ENCODE data around the gene PHYHD1.

PHYHD1 gene

DNA sequence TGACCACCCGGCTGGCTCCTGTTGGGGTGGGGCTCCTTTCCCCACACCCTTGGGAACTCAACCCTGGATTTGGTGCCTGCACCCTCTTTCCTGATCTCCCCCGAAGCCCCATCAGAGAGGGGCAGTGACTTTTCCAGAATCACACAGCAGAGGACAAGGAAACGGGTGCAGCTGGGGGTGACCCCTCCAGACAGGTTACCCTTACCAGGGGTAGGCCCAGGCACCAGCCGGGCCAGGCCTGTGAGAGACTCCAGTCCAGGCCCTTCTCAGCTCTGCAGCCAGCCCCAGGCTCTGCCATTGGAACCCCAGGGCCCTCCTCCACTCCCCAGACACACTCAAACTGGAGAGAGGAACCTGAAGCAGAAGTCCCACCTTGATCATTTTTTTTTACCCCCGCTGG, 19.0 kb upstream of the PHYHD1 start:
- DNase-seq = no peak

DNA sequence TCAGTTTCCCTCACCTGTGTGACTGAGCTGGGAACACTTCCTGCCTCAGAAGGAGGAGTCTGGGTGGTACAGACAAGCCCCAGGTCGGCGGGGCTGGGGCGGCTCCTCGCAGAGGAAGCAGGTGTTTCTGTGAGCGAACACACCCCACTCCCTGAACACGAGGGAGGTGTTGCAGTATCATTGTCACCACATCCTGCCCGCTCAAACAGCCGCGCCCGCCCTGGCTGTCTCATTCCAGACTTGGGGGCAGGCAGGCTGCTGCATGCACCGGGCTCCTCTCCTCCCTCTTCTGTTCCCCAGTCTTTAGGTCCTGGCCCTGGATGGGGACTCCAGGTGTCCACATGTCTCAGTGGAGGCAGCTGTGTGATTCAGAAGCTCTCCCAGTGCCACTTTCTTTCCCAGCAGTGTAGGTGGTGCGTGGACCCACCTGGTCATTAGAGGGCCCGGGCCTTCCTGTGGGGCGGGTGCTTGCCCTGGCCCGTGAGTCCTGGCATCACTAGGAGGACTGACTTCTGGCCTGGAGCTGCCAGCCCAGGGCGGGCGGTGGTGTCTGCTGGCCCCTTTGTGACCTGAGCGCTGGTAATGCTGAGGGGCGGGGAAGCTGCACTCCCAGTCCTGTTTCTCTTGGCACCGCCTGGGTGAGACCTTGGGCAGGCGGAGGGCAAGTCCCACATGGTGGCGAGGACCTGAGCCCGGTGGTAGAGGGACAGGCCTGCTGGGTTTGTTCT, 18.3 kb upstream of the PHYHD1 start:
- DNase-seq = no peak

DNA sequence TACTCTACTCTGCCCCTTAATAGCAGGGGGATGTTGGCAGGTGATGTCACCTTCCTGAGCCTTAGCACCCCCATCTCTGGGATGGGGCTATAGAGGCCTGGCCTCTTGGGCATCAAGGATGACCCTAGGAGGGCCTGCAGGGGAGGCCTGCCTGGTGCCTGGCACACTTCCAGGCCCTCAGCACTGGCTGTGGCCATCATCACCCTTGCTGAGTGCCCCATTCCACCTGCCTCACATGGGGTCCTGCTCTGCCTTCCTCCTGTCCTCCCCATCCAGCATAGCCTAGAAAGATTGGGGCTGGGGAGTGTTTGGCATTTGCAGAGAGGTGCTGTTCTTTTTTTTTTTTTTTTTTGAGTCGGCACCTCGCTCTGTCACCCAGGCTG, 17.7 kb upstream of the PHYHD1 start:
- no peak for DNase-seq

DNA sequence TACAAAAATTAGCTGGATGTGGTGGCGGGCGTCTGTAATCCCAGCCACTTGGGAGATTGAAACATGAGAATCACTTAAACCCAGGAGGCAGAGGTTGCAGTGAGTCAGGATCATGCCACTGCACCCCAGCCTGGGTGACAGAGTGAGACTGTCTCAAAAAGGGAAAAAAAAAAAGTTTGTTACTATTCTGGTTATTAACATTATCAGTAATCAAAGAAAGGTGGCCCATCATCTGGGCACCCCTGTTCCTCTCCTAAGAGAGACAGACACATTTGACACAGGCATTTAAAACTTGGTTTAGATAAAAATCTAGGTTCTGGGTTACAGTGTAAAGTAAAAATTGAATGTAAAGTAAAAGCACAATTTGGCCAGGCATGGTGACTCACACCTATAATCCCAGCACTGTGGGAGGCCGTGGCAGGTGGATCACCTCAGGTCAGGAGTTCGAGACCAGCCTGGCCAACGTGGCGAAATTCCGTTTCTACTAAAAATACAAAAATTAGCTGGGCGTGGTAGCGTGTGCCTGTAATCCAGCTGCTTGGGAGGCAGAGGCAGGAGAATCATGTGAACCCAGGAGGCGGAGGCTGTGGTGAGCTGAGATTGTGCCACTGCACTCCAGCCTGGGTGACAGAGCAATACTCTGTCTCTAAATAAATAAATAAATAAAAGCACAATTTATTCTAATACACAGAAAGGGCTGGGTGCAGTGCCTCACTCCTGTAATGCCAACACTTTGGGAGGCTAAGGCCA, 16.7 kb upstream of the PHYHD1 start:
- DNase-seq = no peak

DNA sequence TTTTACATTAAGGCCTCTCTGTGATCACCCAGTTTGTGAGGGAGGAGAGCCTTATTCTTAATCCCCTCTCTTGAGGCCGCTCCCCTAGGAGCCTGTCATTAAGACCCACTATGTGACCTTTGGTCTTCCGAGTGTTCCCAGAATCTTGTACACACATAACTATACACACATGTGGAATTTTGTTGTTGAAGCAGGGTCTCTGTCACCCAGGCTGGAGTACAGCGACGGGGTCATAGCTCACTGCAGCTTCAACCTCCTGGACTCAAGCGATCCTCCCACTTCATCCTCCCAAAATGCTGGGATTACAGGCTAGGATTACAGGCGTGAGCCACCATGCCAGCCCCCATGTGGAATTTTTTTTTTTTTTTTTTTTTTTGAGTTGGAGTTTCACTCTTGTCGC, 14.8 kb upstream of the PHYHD1 start:
- DNase-seq = no peak

DNA sequence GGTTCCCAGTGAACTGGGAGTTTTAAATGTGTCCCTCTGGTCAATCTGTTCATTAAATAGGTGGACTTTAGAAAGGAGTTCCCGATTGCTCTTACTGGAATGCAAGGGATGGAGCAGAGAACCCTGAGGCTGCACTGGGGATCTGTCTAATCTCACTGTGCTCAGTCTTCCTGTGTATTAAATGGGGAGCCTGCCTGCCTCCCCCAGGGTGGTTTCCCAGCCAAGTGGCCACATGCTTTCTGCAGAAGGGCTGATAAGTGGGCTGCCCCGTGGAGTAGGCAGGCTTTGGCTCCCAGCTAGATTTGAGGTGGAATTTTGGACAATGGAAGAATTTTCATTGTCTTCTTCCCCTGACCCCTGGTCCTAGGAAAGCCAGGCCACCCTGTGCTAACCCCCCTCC, 14.0 kb upstream of the PHYHD1 start:
- DNase-seq = no peak

DNA sequence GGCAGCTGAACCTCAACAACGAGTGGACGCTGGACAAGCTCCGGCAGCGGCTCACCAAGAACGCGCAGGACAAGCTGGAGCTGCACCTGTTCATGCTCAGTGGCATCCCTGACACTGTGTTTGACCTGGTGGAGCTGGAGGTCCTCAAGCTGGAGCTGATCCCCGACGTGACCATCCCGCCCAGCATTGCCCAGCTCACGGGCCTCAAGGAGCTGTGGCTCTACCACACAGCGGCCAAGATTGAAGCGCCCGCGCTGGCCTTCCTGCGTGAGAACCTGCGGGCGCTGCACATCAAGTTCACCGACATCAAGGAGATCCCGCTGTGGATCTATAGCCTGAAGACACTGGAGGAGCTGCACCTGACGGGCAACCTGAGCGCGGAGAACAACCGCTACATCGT, 12.4 kb upstream of the PHYHD1 start:
- DNase-seq = no peak

DNA sequence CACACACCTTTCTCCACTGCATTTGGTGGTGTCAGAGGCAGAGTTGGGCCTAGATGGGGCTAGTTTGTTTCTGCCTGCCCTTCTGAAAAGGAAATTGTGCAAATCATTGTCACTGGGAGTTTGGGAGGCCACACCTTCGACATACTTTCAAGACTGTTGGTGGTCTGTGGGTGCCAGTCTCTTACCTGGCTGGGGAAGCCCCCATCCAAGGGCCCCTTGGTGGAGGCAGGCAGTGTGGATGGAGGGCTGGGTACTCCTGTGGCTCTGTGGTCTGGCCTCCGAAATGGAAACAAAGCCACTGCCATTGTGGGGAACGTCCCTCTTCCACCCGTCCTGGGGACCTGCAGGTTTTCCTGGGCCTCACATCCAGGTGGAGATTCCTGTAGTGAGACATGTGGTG, 10.9 kb upstream of the PHYHD1 start:
- no peak for DNase-seq

DNA sequence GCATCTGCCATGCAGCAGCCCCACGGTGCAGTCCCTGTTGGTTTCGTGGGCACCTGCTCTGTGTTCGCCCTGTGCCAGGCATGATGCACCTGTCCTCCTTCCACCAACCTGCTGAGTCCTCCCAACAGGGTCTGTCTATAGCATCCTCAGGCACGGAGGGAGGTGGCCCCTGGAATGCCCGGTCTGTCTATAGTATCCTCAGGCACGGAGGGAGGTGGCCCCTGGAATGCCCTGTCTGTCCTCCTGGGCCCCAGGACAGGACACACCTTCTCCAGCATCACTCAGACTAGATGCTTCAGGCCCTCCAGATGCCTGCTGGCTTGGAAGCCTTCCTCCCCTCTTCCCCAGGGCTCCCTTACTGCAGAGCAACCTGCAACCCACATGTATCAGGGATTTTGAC, 9.9 kb upstream of the PHYHD1 start:
- no peak for DNase-seq

DNA sequence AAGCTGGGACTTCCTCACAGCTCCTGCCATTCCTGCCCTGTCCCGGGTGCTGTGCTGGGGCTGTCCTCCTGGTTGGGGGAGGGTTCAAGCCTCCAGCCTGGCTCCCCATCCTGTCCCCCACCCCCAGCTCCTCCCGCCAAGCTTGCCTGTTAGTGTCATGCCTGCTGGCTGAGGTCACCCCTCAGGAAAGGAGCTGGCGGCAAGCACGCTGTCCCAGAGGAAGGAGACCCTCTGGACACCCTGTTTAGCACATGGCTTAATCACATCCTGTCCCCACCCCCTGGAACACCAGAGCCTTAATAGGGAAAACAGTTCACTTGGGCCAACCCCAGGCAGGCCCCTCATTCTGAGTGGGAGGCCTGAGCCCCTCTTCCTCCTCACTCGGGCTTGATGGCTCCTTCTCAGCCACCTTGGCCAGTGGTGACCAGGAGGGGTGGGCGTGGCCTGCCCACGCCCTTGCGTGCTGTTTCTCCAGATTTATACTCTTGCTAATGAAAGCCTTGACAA, 9.2 kb upstream of the PHYHD1 start:
- DNase-seq = no peak

DNA sequence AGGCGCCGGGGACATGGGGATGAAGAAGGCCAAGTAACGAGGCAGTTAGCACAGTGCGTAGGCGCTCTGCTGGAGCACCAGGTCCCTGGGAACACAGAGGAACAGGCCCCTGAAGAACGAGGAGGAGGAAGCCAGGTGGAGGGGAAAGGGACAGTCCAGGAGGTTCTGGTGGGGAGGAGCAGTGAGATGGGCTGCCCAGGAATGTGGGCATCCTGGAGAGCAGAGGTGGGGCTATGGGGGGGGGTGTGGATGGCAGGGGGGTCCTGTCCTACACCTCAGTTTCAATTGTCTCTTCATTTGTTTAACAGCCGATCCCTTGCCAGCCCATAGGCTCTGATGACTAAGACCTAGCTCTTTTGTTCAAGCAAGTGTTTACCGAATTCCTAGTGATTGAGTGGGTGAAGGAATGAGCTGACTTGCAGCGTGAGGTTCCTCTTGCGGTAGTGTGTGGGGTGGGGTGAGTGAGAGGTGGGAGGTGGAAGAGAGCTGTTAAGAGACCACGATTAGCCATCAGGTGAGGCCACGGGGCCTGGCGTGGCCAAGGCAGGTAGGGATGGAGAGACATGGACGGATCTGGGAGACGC, 8.4 kb upstream of the PHYHD1 start:
- no peak for DNase-seq

DNA sequence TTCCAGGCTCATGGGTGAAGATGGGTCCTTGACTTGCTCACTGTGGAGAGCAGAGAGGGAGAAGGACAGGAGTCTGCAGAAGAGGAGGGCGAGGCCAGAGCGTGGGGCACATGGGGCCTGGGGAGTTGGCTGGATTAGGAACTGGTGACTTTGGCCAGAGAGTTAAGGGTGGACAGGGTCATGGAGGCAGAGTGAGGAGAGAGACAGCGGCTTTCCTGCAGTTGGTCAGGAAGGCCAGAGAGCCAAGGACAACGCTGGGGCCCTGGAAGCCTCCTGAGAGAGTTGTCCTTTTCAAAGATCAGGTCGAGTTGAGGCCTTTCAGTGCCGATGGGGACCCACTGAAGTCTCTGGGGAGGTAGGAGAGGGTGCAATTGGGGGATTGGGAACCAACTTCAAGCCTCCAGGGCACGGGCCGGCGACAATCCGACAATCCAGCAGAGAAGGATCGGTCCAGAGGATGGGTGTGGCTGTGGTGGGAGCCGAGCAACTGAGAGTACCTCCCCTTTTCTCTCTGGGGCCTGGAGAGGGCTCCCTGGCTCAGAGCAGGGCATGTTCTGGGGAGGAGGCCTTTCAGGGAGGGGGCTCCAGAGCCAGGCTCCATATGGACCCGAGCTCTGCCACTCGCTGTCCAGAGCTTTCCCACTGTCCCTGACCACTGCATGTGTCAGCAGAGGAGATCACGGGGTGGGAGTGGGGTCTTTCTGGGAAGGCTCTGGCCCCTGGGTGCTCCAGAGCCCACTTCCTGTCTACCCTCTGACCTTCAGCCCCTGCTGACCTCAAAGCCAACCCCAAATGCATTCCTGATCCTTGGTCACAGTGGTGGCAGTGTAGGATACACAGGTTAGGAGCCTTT, 7.5 kb upstream of the PHYHD1 start:
- no peak for DNase-seq

DNA sequence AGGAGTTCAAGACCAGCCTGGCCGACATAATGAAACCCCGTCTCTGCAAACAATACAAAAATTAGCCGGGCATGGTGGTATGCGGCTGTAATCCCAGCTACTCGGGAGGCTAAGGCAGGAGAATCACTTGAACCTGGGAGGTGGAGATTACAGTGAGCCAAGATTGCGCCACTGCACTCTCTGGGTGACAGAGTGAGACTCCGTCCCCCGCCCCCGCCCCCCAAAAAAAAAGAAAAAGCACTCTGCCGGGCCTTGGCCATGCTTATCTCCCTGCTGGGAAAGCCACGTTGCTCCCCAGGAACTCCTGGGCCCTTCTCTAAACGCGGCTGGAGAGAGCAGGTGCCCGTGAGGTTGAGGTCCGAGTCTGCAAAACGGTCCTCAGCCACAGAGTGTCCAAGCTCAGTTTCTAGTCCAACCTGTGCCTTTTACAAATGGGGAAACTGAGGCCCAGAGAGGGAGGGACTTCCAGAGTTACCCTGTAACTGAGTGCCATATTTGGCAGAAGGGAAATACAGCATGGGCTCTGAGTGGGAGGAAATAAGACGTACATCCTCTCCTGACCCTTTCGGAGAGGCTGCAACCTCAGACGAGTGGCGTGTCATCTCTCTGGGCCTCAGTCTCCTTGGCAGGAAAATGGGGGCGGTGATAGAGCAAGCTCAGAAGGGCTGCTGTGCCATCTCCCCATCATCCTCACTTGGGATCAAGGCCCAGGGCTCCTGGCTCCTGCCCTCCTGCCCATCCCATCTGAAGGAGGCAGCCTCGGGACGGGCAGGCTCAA, 6.6 kb upstream of the PHYHD1 start:
- DNase-seq = no peak

DNA sequence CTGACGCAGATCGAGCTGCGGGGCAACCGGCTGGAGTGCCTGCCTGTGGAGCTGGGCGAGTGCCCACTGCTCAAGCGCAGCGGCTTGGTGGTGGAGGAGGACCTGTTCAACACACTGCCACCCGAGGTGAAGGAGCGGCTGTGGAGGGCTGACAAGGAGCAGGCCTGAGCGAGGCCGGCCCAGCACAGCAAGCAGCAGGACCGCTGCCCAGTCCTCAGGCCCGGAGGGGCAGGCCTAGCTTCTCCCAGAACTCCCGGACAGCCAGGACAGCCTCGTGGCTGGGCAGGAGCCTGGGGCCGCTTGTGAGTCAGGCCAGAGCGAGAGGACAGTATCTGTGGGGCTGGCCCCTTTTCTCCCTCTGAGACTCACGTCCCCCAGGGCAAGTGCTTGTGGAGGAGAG, 4.6 kb upstream of the PHYHD1 start:
- DNase-seq = no peak

DNA sequence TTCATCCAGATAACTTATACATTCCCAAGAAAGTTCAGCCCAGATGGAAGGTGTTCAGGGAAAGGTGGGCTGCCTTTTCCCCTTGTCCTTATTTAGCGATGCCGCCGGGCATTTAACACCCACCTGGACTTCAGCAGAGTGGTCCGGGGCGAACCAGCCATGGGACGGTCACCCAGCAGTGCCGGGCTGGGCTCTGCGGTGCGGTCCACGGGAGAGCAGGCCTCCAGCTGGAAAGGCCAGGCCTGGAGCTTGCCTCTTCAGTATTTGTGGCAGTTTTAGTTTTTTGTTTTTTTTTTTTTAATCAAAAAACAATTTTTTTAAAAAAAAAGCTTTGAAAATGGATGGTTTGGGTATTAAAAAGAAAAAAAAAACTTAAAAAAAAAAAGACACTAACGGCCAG, 4.0 kb upstream of the PHYHD1 start:
- DNase-seq = no peak

DNA sequence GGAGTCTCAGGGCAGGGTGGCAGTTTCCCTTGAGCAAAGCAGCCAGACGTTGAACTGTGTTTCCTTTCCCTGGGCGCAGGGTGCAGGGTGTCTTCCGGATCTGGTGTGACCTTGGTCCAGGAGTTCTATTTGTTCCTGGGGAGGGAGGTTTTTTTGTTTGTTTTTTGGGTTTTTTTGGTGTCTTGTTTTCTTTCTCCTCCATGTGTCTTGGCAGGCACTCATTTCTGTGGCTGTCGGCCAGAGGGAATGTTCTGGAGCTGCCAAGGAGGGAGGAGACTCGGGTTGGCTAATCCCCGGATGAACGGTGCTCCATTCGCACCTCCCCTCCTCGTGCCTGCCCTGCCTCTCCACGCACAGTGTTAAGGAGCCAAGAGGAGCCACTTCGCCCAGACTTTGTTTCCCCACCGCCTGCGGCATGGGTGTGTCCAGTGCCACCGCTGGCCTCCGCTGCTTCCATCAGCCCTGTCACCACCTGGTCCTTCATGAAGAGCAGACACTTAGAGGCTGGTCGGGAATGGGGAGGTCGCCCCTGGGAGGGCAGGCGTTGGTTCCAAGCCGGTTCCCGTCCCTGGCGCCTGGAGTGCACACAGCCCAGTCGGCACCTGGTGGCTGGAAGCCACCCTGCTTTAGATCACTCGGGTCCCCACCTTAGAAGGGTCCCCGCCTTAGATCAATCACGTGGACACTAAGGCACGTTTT, 3.5 kb upstream of the PHYHD1 start:
- DNase-seq = no peak

DNA sequence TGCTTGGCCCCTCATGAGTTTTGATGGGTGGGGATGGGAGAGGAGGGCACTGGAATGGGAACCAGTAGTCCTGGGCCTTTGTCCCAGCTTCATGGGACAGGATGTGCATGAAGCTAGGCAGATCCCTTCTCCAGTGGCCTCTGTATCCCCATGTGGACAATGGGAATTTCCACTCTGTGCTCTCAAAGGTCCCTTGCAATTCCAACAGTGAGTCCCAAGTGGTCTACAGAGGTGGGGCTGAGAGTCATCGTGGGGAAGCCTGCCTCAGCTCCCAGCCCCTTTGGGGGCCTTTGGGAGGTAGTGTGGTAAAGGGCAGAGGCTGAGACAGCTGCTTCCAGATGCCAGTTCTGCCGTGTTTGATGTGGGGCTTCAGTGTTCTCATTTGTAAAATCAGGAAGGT, 1.9 kb upstream of the PHYHD1 start:
- no peak for DNase-seq

DNA sequence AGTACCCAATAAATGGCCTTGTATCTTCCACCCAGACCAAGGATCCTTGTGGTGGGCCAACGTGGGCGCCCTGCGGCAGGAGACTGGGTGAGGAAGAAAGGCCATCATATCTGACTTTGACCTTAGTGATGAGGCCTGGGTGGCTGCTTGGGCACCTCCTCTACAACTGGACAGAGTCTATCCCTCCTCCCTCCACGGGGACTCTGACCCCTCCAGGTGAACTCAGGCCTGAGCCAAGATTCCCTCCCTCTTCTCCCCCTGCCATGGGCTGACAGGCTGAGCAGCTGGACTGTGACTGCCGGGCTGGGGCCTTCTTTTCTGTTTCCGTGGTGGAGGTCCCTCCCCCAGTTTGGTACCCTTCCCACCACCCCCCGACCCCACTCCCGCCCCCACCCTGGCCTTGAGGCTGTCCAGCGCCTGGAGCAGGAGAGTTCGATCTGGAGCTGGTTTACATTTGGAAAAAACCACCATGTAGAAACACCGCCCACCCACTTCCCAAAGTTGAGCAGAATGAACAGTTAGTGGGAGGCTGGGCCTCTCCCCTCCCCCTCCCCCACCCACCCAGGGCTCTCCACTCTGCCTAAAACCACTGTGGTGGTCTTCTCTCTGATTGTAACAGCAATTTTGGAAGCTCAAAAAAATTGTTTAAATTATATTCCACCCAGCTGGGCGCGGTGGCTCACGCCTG, 1.2 kb upstream of the PHYHD1 start:
- no peak for DNase-seq

DNA sequence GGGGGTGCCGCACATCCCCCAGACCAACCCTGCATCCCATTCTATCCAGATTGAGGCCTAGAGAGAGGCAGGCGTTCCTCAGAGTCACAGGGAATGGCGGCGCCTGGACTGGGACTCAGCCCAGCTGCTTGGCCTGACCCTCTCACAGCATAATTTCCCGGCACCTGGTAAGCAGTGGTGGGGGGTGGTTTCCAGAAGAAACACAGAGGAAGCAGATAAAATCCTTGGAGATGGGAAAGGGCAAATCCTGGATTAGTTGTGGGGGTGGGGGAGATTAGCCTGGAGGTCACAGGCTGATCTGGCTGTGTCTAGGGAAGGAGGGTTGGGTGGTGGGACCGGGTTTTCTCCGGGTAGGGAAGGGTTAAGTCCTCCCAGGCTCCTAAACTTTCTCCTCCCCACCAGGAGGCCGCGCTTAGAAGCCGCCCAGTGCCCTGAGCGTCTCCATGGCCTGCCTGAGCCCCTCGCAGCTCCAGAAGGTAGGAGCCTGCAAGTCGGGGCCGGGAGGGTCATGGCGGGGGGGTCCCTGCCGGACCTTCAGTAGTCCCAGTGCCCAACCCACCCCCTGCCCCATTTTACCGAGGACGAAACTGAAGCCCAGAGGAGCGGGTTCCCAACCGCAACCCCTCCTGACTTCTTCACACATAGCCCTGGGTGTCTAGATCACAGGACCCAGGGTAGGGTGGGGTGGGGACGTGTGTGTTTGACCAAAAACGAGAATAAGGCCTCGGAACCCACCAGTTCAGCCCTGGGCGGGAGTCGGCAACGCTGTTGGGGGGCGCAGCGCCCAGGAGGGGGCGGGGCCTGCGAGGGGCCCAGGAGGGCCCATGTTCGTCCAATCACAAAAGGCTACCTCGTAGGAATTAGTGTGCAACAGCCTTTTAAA, 1.3 kb downstream of the PHYHD1 start:
- no peak for DNase-seq

DNA sequence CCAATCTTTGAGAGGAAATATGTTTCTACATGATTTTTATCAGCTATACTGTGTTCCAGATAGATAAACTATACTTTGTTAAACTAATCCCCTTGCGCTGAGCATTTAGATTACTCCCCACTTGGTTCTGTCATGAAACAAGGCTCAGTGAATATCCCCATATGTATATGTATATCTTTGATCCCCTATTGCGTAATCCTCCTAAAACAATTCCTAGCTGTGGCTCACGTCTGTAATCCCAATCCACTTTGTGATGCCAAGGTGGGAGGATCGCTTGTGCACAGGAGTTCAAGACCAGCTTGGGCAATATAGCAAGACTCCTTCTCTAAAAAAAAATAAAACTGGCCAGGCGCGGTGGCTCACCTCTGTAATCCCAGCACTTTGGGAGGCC, 2.7 kb downstream of the PHYHD1 start:
- DNase-seq = no peak
